Cerebellar nuclear complex (tissue), 1 donor: ENCODE measurements around the gene AGAP1.

ENCODE experiments used
- DNase-seq, 2 experiments: peaks; one replicate each; lab custom pipeline; 2025; lab: John Stamatoyannopoulos, UW

AGAP1 gene

DNA sequence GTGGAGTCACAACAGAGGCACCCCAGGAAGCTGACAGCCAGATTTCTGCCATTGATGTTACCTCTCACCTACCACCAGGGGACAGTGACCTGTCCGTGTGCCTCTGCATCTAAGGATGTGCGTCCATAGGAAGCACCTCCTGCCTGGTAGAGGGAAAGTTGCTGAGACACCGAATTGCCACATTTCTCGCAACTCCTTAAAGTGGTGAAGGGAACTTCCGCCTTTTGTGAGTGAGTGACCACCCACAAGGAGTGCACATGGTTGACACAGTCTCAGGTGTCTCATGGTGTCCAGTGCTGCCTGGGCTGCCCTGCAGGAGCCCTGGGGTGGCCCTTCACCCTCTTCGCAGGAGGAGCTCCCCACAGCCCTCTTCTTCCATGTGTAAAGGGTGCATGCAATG, 472.6 kb downstream of the AGAP1 start:
- no peak for DNase-seq

DNA sequence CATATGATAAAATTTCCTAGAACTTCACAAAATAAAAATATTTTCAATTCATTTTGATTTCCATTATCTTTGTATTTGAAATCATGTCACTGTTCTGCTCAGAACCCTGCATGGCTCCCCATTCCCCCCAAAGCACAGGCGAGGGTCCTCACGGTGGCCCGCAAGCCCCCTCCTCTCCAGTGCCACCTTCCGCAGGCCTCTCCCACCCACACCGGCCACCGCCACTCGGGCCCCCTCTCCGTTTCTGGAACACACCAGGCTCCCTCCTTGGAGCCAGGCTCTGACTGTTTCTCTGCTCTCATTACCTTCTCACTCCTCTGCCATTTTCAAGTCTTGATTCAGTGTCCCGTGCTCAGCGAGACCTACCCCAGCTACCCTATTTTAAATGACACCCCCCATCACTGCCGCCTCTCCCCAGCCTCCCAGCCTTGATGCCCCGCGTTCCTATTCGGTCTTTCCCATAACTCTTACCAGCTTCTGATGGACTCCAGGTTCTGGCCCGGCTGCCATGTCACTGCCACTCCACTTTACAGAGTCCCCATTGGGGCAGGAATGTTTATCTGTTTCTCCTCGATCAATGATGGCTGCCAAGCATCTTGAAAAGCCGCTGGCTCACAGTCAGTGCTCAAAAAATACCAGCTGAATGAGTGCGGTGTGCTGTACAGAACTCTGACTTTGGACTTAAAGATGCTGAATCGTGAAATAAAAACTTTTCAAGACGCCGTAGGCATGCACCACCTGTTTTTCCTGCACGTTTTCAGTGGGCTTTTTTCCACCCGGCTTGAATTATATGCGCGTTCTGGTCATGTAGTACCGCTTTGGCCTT, 473.3 kb downstream of the AGAP1 start:
- no peak for DNase-seq

DNA sequence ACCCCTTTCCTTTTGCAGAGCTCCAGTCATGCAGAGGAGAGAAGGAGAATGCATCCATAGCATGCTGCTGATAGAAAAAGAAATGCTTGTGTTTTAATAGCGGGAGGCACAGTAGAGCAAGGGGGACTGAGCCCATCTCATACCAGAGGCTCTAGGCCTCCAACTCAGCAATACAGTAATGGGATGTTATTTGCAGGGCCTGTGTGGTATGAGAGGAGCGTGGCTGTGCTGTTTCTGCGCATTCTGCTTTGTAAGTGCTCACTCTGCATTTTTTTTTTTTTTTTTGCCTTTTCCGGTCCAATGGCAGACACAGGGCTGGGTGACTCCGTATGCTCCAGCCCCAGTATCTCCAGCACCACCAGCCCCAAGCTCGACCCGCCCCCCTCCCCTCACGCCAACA, 474.3 kb downstream of the AGAP1 start:
- DNase-seq: no peak

DNA sequence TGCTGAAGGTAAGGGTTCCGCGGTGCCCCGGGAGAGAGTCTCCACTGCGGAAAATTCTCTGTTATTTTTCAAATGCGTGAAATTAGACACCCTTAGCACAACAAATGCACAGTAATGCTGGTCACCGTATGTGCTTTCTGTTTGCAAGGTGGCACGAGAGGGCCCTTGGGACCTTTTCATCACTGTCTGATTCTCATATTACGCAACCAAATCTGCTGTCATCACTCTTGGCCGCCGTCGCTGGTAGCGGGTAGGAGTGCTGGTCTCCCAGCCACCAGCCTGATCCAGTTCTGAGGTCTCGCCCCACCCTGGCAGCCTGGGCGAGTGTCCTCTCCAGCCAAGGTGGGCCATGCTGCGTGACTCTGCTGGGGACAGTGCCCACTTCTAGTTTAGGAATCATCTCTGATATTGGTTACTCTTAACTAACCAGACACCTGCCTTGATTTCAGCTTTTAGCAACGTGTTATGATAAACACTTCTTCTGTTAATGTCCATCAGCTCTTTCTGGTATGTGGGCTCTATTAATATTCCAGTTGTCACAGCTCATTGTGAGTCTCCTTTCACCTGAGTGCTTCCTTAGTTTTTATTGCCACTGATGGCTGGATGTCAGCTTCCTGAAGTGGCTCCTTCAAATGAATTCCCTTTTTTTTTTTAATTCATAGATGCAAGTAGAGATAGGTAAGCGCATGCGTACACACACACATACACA, 474.9 kb downstream of the AGAP1 start:
- no peak for DNase-seq

DNA sequence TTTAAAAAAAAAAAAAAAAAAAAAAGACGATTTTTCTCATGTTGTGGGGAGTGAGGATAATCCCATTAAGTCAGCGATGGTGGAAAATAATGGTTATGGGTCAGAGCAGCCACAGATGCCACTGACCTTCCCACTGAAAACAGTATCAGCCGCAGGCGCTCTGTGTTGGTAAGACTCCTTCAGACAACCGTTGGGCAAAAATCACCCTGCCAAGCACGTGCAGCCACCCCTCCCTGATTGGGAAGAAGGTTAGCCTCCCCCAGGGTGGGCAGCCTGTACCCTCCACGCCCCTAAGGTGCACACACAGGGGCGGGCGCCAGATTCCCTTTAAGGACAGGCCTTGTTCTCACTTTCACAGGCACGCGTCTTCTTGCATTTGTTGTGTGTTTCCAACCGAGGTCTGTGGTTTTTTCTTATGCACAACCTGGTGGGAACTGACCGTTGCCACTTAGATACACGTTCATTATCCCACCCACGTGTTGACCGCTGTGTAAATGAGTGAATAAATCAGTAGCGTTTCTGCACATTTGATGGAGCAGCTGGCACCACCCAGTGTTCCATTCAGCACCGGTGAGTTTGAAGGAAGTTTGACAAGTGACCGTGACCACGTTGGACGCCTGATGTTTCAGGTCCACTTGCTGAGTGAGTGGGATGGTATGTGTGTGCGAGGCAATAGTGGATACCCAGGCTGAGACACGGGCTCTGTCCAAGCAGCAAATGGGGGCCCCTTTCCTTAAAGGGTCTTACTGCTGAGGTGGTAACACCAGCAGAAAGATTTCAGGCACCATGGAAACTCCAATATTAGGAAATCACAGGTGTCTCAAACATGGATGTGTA, 476.6 kb downstream of the AGAP1 start:
- DNase-seq: no peak

DNA sequence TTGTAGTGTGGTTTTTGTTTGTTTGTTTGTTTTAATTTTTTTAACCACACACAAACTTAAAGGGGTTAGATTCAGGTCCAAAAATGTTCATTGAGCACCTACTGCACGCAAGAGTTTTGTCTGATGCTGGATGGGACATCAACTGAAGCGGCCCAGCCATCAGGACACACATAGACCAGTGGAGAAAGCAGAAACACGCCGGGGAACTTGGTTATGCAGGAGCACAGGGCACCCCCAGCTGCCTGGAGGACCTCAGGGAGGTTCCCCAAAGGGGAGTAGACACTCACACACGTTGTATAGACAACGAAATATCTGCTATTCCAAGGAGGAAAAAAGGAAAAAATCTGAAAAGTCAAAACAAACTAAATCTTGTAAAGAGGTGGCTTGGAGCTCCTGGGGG, 482.7 kb downstream of the AGAP1 start:
- no peak for DNase-seq

DNA sequence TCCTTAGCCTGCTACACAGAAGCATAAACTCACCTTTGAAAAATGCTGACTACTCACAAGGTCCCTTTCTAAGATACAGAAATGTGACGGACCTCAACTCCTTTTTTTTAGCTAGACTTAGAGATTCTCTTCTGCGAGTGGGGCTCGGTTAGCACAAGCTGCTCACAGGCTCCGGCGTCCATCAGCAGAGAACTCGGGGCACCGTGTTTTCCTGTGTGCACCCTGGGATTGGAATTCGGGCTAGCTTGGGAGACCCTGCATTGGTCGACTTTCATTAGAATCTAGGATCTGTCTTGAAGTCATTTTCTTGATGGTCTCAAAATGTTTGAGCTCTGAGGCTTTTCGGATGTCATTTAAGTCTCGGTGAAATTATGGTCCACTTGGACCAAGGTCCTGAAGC, 483.1 kb downstream of the AGAP1 start:
- DNase-seq: no peak

DNA sequence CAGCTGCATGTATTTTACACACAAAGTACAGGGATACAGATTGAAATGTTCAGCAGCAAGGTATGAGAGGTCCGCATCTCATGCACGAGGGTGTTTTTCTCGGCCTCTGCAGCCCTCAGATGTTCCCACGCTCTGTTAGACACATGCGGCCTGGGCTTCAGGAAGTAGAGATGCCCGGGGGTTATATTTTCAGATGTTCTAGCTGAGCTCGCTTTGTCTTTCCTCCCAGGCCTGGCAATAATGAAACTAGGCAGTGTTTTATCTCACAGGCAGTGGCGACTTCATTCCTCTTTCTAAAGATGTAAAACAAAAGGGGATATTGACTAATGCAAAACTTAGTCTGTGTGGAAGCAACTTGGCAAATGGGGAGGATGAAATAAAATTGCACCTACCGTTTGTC, 483.6 kb downstream of the AGAP1 start:
- no peak for DNase-seq

DNA sequence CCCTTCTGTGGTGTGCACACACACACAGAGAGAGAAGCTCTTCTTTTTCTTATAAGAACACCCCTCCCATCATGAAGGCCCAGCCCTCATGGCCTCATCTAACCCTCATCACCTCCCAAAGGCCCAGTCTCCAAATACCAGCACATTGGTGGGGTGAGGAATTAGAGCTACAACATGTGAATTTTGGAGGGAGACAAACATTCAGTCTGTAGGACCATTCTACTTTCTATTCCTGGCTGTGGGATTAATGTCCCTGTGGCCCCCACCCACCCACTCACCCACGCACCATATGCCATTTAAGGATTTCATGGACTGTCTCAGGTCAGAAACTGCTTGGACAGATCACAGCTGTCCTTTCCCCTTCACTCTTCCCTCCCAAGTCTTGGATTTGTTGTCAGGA, 484.2 kb downstream of the AGAP1 start:
- no peak for DNase-seq

DNA sequence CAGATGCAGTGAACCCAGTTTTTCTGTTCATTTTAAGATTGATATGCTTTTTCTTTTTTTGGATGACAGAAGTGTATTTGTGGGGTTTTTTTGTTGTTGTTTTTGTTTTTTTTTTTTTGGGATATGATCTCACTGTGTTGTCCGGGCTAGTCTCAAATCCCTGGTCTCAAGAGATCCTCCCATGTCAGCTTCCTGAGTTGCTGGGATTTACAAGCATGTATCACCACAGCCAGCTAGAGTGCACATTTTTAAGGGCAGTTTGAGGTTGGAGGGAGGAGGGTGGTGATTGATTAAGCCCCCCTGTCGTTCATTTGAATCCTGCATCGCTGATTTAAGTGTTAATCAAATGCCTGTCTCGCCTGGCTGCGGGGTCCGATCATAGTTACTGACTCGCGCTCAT, 485.2 kb downstream of the AGAP1 start:
- no peak for DNase-seq

DNA sequence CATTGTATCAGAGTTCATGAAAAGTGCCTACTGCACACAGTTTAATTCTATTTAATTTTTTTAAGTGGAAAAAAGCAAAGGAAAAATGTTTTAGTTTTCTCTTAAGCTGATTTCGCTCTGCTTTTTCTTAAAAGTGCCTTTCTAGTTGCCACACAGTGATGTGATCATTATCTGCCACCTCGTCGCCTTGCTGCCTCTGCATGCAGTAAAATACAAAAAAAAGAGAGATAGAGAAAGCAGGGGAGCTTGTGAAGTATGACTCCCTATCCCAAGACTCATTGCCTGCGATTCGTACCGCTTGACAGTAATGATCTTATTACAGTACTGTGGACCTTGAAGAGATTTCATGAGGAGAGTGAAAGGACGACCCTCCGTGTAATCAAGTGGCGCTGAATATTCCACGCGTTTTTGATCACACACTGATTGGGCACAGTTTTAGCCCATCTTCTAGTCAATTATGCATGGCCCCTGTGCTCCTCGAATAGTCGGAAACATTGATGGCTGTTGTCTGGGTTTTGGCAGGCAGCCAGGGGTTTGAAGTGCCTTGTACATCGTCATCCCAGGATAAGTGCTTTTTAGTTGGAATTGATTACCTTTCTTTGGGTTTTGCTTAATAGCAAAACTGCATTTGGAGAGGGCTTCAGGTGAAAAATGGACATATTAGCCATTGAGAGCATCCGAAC, 486.1 kb downstream of the AGAP1 start:
- DNase-seq: no peak

DNA sequence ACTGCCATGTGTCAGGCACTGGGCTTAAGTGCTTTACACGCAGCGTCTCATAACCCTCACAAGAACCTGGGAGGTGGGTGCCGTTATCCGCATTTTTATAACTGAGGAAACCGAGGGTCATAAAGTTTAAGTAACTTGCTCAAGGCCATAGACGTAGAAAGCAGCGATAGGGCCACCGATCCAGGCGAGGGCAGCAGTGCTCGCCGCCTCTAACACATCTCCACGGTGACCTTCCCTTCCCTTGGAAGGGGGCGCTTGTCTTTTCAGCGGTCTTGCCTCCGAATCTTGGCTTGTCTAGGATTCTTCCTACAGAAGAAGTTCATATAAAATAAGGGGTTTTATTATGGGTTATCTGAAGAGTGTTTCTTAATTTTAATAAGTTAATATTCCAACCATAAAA, 487.8 kb downstream of the AGAP1 start:
- no peak for DNase-seq

DNA sequence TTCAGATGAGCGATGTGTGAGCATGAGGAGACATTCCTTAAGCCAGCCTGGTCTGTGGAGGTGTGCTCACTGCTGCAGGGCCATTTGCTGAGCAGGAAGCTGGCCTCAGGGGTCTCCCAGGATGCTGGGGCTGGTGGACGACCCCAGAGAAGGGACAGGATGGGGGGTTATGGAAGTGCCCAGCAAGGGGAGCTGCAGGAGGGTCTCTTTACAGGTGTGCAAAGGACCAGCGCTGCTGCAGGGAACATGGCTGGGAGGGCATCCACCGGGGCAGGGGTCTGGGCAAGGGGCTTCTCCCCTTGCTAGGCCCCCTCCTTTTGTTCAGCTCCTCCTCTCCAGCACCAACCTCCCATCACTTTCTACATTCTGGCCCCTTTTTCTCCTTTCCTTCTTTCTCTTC, 489.2 kb downstream of the AGAP1 start:
- DNase-seq: no peak

DNA sequence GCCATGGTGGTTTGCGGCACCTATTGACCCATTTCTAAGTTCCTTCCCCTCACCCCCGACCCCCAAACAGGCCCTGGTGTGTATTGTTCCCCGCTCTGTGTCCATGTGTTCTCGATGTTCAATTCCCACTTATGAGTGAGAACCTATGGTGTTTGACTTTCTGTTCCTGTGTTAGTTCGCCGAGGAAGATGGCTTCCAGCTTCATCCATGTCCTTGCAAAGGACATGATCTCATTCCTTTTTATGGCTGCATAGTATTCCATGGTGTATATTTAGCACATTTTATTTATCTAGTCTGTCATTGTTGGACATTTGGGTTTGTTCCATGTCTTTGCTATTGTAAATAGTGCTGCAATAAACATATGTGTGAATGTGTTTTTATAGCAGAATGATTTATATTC, 490.7 kb downstream of the AGAP1 start:
- no peak for DNase-seq

DNA sequence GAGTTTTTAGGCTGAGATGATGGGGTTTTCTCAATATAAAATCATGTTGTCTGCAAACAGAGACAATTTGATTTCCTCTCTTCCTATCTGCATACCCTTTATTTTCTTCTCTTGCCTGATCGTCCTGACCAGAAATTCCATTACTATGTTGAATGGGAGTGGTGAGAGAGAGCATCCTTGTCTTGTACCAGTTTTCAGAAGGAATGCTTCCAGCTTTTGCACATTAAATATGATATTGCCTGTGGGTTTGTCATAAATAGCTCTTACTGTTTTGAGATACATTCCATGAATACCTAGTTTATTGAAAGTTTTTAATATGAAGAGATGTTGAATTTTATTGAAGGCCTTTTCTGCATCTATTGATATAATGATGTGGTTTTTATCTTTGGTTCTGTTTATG, 492.5 kb downstream of the AGAP1 start:
- no peak for DNase-seq

DNA sequence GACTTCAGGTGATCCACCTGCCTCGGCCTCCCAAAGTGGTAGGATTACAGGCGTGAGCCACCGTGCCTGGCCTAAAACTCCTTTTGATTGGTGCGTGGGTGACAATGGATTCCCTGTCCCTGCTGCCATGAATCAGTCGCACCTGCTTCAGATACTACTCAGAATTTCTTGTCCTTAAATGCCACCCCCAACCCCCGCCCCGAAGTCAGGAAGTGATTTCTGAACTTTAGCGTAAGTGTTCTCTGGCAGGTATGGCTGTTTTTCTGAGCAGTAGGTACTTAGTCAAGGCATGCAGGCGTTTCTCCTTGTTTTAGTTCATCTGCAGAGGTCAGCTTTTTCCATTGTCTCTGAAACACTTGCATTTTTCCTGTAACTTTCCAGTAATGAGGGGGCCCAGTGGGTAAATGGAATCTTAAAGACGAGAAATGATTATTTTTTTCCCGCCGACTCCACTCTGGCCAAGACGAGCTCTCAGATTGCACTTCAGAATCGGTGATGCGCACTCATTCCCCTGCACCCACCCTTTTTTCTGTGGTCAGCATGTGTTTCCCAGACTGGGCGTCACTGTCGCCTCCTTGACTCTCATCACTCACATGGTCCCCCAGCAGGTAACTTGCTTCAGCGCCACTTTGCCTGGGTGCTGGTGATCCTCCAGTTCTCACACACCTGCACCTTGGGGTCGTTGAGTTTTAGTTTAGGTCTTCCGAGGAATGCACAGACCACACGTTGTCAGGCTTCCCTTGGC, 494.6 kb downstream of the AGAP1 start:
- no peak for DNase-seq

DNA sequence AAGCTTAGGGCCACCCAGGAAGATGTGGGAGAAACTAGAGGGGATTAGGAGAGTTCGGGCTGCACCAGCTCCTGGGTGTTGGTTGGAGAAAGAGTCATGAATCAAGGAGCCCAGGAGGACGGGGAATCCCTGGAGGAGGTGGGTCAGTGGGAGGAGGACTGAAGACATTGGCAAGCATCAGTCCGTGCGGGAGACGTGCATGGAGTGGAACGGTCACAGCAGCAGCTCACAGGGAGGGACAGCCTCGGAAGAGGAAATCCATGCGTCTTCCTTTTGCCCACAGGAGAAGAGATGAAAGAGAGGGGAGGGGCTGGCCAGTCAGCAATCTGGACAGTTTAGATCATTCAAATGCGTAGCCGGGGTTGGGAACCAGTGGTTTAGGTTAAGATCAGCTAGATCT, 495.7 kb downstream of the AGAP1 start:
- DNase-seq: no peak

DNA sequence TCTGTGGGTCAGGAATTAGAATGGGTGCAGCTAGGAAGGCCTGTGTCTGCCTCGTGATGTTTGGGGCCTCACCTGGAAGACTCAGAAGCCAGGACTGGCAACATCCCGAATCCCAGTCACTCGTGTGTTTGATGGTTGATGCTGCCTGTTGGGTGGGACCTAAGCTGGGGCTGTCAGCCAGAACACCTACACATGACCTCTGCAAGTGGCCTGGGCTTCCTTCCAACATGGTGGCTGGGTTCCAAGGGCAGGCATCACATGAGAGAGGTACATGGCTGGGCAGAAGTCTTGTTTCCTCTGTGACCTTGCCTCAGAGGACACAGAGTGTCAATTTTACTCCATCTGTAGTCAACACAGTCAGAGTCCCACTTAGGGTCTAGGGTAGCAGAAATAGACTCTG, 496.5 kb downstream of the AGAP1 start:
- DNase-seq: no peak

DNA sequence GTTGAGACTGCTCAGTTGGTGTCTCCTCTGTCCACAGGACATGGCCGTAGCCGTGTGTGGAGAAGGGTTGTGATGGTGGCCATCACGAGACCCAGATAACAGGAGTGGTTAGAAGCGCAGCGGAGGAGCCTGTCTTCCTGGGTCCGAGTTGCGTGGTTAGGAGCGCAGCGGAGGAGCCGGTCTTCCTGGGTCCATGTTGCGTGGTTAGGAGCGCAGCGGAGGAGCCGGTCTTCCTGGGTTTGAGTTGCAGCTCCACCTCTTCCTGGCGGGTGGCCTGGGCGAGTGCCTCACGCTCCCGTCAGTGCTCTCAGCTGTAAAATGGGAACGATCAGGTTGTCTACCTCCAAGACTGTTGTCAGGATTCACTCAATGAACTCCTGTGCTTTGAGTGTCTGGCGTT, 498.2 kb downstream of the AGAP1 start:
- no peak for DNase-seq

DNA sequence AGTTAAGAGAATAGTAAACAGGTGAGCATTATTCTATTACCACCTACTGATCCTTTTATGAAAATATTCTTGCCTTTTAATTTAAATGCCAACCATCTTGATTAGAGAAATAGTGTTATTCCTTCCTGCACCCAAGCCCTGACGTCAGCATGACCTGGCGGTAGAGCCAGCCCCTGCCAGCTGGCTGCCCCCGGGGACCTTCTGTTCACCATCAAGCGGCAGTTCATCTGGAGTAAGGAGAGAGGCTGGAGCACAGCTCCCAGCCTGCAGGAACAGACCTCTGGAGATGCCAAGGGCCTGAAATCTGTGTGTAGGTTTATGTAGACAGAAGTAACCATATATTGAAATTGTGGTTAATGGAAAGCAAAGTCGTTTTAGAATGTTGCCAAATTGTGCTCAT, 502.6 kb downstream of the AGAP1 start:
- DNase-seq: no peak

DNA sequence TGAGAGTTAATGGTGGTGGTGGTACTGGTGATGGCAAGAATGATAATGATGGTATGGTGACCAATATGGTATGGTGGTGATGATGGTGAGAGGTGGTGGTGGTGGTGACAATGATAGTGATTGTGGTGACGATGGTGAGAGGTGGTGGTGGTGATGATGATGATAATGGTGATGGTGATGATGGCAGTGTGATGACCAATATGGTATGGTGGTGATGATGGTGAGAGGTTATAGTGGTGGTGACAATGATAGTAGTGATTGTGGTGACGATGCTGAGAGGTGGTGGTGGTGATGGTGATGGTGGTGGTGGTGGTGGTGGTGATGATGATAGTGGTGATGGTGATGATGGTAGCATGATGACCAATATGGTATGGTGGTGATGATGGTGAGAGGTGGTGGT, 505.2 kb downstream of the AGAP1 start:
- no peak for DNase-seq
